Progenitor cell of endocrine pancreas (in vitro differentiated cells): ENCODE data around the gene FBXO48. TPM values are rescaled to one million over a fixed set of nuclear protein-coding genes. Genes with fewer than 3 reads are reported as not detected.

Source experiments
- DNase-seq: peaks from one replicate; pipeline ENCODE4 v3.0.0; 2021; ENCODE audit warnings: low spot score; ENCODE audit not compliant: unreplicated experiment
- H3K27ac Mint-ChIP-seq: 2 replicates; pipeline ENCODE4 v1.8.0; 2021; ENCODE audit warnings: mild to moderate bottlenecking, moderate library complexity, mixed read lengths
- H3K27me3 Mint-ChIP-seq: 2 replicates; pipeline ENCODE4 v1.8.0; 2021; ENCODE audit warnings: mixed read lengths
- H3K36me3 Mint-ChIP-seq: 2 replicates; pipeline ENCODE4 v1.8.0; 2022; ENCODE audit warnings: mixed read lengths; ENCODE audit not compliant: insufficient read depth
- H3K4me1 Mint-ChIP-seq: 2 replicates; pipeline ENCODE4 v1.8.0; 2021; ENCODE audit warnings: low read depth, mixed read lengths
- H3K4me3 Mint-ChIP-seq: 2 replicates; pipeline ENCODE4 v1.8.0; 2021; ENCODE audit warnings: low read depth, mild to moderate bottlenecking, moderate library complexity, mixed read lengths
- H3K9me3 Mint-ChIP-seq: 2 replicates; pipeline ENCODE4 v1.8.0; 2021; ENCODE audit warnings: low read depth, mixed read lengths
- CTCF ChIP-seq: fragments of 200-600 bp; sonication (generic); IDR thresholded peaks from one replicate; pipeline ENCODE4 v1.5.0; 2021; ENCODE audit warnings: antibody characterized with exemption, mild to moderate bottlenecking; ENCODE audit not compliant: unreplicated experiment
- total RNA-seq: library from RNA; stranded (reverse); gene quantifications from 2 replicates; pipeline ENCODE4 v1.2.1, GENCODE V29; 2021

Gene FBXO48
- total RNA-seq, 1 donor from 2014 or later = 1.5 TPM

- H3K4me3 Mint-ChIP-seq = peak overlapping the region; percentile 97
- H3K4me1 Mint-ChIP-seq = peaks cover 17% of the 10 kb centered on the region
- H3K27me3 Mint-ChIP-seq = no peaks in the 10 kb centered on the region
- DNase-seq = no peak
- H3K9me3 Mint-ChIP-seq = no peaks in the 10 kb centered on the region
- no peak for TF ChIP-seq CTCF
- peak overlapping the region; percentile 97 for H3K27ac Mint-ChIP-seq
- H3K36me3 Mint-ChIP-seq = no peaks in the 10 kb centered on the region
These were observed 725 bp downstream of the FBXO48 start for GRCh38 chr2:68466361-68466777.

- H3K36me3 Mint-ChIP-seq = no peaks in the 10 kb centered on the region
- H3K27me3 Mint-ChIP-seq = no peaks in the 10 kb centered on the region
- H3K9me3 Mint-ChIP-seq = no peaks in the 10 kb centered on the region
- H3K27ac Mint-ChIP-seq = no peak overlapping the region
- no peak for TF ChIP-seq CTCF
- no peak for DNase-seq
- H3K4me1 Mint-ChIP-seq = peaks cover 17% of the 10 kb centered on the region
- H3K4me3 Mint-ChIP-seq = peak overlapping the region; percentile 97
These were observed 1.8 kb downstream of the FBXO48 start for GRCh38 chr2:68465081-68465916.

- peaks cover 14% of the 10 kb centered on the region for H3K4me1 Mint-ChIP-seq
- no peak for DNase-seq
- TF ChIP-seq CTCF = no peak
- H3K4me3 Mint-ChIP-seq = no peak overlapping the region
- H3K9me3 Mint-ChIP-seq = no peaks in the 10 kb centered on the region
- H3K27me3 Mint-ChIP-seq = no peaks in the 10 kb centered on the region
- H3K36me3 Mint-ChIP-seq = no peaks in the 10 kb centered on the region
- no peak overlapping the region for H3K27ac Mint-ChIP-seq
These were observed 2.4 kb downstream of the FBXO48 start for GRCh38 chr2:68464651-68465050.

- DNase-seq = no peak
- Mint-ChIP-seq H3K4me1 (peaks cover 7% of the 10 kb centered on the region), H3K27ac (no peak overlapping the region), H3K36me3 (no peaks in the 10 kb centered on the region), H3K4me3 (no peak overlapping the region), H3K9me3 (no peaks in the 10 kb centered on the region), H3K27me3 (no peaks in the 10 kb centered on the region)
- TF ChIP-seq CTCF = peak; percentile 82
These were observed 3.7 kb downstream of the FBXO48 start for GRCh38 chr2:68463287-68463877.

- DNase-seq = no peak
- Mint-ChIP-seq H3K4me3 (no peak overlapping the region), H3K27me3 (no peaks in the 10 kb centered on the region), H3K27ac (no peak overlapping the region), H3K36me3 (no peaks in the 10 kb centered on the region), H3K4me1 (no peaks in the 10 kb centered on the region), H3K9me3 (no peaks in the 10 kb centered on the region)
- no peak for TF ChIP-seq CTCF
These were observed 8.1 kb downstream of the FBXO48 start for GRCh38 chr2:68458981-68459380.
